Lower leg skin (tissue), 4 donors: Measurements from ENCODE around the gene PLSCR2. TPM values are rescaled to one million over a fixed set of nuclear protein-coding genes. Genes with fewer than 3 reads are reported as not detected.

Source experiments
- total RNA-seq, 4 donors: library from RNA; depleted of rRNA; stranded (reverse); fragments of >200 nt; gene quantifications; one replicate each; pipeline ENCODE4 v1.1.0, GENCODE V29; 2016

The PLSCR2 gene
- total RNA-seq, 4 donors from 2014 or later = not detected

Other genes starting within 250 kb of the PLSCR2 start
- 10 to 100 TPM; 12.3 to 47.2 (median 18.4) TPM for gene PLSCR4, start 218.5 kb downstream of the PLSCR2 start, total RNA-seq
- 10 to 100 TPM; 23.8 to 34.4 (median 26.4) TPM for gene PLSCR1, start 75.0 kb upstream of the PLSCR2 start, total RNA-seq
- not detected for gene PLSCR5, start 135.8 kb upstream of the PLSCR2 start, total RNA-seq